GM18868 (cell line): ENCODE measurements around the gene SH3RF3.
A peak's percentile ranks its signal among the peaks of the same experiment; 100 is the strongest.

Experiments
- ATAC-seq: cut with Tn5 transposase; IDR thresholded peaks from one replicate; pipeline ENCODE4 v1.9.1; 2021; ENCODE audit warnings: mild to moderate bottlenecking, moderate library complexity; ENCODE audit not compliant: unreplicated experiment

SH3RF3 gene

GRCh38 chr2:109345091-109345490, 216.1 kb downstream of the SH3RF3 start:
- ATAC-seq, result no peak

GRCh38 chr2:109345653-109346480, 216.9 kb downstream of the SH3RF3 start:
- ATAC-seq, result no peak

- no peak for ATAC-seq
These were observed 217.7 kb downstream of the SH3RF3 start for GRCh38 chr2:109346601-109347228.

GRCh38 chr2:109347626-109348025, 218.6 kb downstream of the SH3RF3 start:
- no peak for ATAC-seq

GRCh38 chr2:109348190-109348589, 219.2 kb downstream of the SH3RF3 start:
- no peak for ATAC-seq

GRCh38 chr2:109348671-109349502, 219.9 kb downstream of the SH3RF3 start:
- peak; percentile 60 for ATAC-seq

- ATAC-seq, result no peak
These were observed 220.8 kb downstream of the SH3RF3 start for GRCh38 chr2:109349503-109350465.

- no peak for ATAC-seq
These were observed 221.5 kb downstream of the SH3RF3 start for GRCh38 chr2:109350526-109350925.

GRCh38 chr2:109351164-109351756, 222.3 kb downstream of the SH3RF3 start:
- ATAC-seq, result no peak

GRCh38 chr2:109352056-109352897, 223.3 kb downstream of the SH3RF3 start:
- no peak for ATAC-seq

- ATAC-seq, result no peak
These were observed 224.1 kb downstream of the SH3RF3 start for GRCh38 chr2:109352898-109353689.

GRCh38 chr2:109353806-109354745, 225.1 kb downstream of the SH3RF3 start:
- no peak for ATAC-seq

GRCh38 chr2:109355192-109355843, 226.3 kb downstream of the SH3RF3 start:
- no peak for ATAC-seq

GRCh38 chr2:109356324-109357035, 227.5 kb downstream of the SH3RF3 start:
- no peak for ATAC-seq

- no peak for ATAC-seq
These were observed 235.2 kb downstream of the SH3RF3 start for GRCh38 chr2:109364217-109364616.

- ATAC-seq, result no peak
These were observed 236.1 kb downstream of the SH3RF3 start for GRCh38 chr2:109365131-109365530.
